ENCODE results near the gene NELFB. TPM values are rescaled to one million over a fixed set of nuclear protein-coding genes. Genes with fewer than 3 reads are reported as not detected.

NELFB gene
- total RNA-seq, 1 experiment from 2014 or later = 95.0 TPM

DNA sequence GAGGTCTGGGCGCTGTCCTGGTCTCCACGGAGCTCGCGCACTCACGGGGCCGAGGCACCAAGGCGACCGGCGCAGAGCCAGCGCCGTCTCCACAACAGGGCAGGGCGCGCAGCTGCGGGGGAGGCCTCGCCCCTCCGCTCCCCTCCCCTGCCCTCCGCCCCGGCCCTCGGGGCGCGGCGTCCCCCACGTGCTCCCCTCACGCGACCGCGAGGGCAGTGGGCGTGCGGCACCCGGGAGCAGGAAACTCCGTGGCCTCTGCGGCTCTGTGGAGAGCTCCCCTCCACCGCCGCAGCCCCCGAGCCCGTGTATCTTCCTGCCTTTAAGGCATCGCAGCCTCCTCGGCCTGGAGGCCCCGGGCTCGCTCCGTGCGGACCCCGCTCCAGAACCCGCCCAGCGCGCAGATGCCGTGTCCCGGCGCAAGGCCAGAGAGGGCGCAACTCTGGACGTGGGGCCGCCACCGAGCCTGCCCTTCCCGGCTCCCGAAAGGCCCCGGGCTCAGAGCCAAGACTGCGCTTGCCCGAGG lies 14.7 kb upstream of the NELFB start (continued):
- TF ChIP-seq, protein P1, sequence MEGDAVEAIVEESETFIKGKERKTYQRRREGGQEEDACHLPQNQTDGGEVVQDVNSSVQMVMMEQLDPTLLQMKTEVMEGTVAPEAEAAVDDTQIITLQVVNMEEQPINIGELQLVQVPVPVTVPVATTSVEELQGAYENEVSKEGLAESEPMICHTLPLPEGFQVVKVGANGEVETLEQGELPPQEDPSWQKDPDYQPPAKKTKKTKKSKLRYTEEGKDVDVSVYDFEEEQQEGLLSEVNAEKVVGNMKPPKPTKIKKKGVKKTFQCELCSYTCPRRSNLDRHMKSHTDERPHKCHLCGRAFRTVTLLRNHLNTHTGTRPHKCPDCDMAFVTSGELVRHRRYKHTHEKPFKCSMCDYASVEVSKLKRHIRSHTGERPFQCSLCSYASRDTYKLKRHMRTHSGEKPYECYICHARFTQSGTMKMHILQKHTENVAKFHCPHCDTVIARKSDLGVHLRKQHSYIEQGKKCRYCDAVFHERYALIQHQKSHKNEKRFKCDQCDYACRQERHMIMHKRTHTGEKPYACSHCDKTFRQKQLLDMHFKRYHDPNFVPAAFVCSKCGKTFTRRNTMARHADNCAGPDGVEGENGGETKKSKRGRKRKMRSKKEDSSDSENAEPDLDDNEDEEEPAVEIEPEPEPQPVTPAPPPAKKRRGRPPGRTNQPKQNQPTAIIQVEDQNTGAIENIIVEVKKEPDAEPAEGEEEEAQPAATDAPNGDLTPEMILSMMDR (IDR thresholded peaks at IDR 0.05) = no peak
- TF ChIP-seq, protein P2, sequence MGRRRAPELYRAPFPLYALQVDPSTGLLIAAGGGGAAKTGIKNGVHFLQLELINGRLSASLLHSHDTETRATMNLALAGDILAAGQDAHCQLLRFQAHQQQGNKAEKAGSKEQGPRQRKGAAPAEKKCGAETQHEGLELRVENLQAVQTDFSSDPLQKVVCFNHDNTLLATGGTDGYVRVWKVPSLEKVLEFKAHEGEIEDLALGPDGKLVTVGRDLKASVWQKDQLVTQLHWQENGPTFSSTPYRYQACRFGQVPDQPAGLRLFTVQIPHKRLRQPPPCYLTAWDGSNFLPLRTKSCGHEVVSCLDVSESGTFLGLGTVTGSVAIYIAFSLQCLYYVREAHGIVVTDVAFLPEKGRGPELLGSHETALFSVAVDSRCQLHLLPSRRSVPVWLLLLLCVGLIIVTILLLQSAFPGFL (CRISPR knock-in tag; IDR thresholded peaks at IDR 0.05; ENCODE audit: borderline replicate concordance) = peak; percentile 69; the same call in 1 of the 2 replicates
- 0 out of 2 replicates have a peak, but pooled peaks have one; percentile 64 for TF ChIP-seq JUN (CRISPR knock-in tag; IDR thresholded peaks at IDR 0.05)
- TF ChIP-seq ZNF232 (CRISPR knock-in tag; IDR thresholded peaks at IDR 0.05) = 0 out of 2 replicates have a peak, but pooled peaks have one; percentile 42
- no peak for TF ChIP-seq SMAD4 (CRISPR knock-in tag; IDR thresholded peaks at IDR 0.05)
- TF ChIP-seq, protein P3, sequence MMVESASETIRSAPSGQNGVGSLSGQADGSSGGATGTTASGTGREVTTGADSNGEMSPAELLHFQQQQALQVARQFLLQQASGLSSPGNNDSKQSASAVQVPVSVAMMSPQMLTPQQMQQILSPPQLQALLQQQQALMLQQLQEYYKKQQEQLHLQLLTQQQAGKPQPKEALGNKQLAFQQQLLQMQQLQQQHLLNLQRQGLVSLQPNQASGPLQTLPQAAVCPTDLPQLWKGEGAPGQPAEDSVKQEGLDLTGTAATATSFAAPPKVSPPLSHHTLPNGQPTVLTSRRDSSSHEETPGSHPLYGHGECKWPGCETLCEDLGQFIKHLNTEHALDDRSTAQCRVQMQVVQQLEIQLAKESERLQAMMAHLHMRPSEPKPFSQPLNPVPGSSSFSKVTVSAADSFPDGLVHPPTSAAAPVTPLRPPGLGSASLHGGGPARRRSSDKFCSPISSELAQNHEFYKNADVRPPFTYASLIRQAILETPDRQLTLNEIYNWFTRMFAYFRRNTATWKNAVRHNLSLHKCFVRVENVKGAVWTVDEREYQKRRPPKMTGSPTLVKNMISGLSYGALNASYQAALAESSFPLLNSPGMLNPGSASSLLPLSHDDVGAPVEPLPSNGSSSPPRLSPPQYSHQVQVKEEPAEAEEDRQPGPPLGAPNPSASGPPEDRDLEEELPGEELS (CRISPR knock-in tag; IDR thresholded peaks at IDR 0.05) = peak; percentile 67; the same call in 1 of the 2 replicates
- peak; percentile 78; the same call in 1 of the 2 replicates for TF ChIP-seq CREM (CRISPR knock-in tag; IDR thresholded peaks at IDR 0.05)
- TF ChIP-seq ETV6 (CRISPR knock-in tag; IDR thresholded peaks at IDR 0.05) = 0 out of 2 replicates have a peak, but pooled peaks have one; percentile 22
- TF ChIP-seq, protein P4, sequence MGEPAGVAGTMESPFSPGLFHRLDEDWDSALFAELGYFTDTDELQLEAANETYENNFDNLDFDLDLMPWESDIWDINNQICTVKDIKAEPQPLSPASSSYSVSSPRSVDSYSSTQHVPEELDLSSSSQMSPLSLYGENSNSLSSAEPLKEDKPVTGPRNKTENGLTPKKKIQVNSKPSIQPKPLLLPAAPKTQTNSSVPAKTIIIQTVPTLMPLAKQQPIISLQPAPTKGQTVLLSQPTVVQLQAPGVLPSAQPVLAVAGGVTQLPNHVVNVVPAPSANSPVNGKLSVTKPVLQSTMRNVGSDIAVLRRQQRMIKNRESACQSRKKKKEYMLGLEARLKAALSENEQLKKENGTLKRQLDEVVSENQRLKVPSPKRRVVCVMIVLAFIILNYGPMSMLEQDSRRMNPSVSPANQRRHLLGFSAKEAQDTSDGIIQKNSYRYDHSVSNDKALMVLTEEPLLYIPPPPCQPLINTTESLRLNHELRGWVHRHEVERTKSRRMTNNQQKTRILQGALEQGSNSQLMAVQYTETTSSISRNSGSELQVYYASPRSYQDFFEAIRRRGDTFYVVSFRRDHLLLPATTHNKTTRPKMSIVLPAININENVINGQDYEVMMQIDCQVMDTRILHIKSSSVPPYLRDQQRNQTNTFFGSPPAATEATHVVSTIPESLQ (CRISPR knock-in tag; IDR thresholded peaks at IDR 0.05) = no peak
- peak; percentile 15; the same call in 1 of the 2 replicates for TF ChIP-seq MYBL2 (CRISPR knock-in tag; IDR thresholded peaks at IDR 0.05)
- TF ChIP-seq, protein P5, sequence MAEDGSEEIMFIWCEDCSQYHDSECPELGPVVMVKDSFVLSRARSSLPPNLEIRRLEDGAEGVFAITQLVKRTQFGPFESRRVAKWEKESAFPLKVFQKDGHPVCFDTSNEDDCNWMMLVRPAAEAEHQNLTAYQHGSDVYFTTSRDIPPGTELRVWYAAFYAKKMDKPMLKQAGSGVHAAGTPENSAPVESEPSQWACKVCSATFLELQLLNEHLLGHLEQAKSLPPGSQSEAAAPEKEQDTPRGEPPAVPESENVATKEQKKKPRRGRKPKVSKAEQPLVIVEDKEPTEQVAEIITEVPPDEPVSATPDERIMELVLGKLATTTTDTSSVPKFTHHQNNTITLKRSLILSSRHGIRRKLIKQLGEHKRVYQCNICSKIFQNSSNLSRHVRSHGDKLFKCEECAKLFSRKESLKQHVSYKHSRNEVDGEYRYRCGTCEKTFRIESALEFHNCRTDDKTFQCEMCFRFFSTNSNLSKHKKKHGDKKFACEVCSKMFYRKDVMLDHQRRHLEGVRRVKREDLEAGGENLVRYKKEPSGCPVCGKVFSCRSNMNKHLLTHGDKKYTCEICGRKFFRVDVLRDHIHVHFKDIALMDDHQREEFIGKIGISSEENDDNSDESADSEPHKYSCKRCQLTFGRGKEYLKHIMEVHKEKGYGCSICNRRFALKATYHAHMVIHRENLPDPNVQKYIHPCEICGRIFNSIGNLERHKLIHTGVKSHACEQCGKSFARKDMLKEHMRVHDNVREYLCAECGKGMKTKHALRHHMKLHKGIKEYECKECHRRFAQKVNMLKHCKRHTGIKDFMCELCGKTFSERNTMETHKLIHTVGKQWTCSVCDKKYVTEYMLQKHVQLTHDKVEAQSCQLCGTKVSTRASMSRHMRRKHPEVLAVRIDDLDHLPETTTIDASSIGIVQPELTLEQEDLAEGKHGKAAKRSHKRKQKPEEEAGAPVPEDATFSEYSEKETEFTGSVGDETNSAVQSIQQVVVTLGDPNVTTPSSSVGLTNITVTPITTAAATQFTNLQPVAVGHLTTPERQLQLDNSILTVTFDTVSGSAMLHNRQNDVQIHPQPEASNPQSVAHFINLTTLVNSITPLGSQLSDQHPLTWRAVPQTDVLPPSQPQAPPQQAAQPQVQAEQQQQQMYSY (CRISPR knock-in tag; IDR thresholded peaks at IDR 0.05) = no peak
- peak; percentile 74; the same call in 1 of the 2 replicates for TF ChIP-seq KAT7 (CRISPR knock-in tag; IDR thresholded peaks at IDR 0.05; ENCODE audit: borderline replicate concordance)
- TF ChIP-seq NFE2L1 (CRISPR knock-in tag; IDR thresholded peaks at IDR 0.05) = 0 out of 2 replicates have a peak, but pooled peaks have one; percentile 14
- peak; percentile 79; the same call in 1 of the 2 replicates for TF ChIP-seq TEAD1 (CRISPR knock-in tag; IDR thresholded peaks at IDR 0.05)
- TF ChIP-seq, protein P6, sequence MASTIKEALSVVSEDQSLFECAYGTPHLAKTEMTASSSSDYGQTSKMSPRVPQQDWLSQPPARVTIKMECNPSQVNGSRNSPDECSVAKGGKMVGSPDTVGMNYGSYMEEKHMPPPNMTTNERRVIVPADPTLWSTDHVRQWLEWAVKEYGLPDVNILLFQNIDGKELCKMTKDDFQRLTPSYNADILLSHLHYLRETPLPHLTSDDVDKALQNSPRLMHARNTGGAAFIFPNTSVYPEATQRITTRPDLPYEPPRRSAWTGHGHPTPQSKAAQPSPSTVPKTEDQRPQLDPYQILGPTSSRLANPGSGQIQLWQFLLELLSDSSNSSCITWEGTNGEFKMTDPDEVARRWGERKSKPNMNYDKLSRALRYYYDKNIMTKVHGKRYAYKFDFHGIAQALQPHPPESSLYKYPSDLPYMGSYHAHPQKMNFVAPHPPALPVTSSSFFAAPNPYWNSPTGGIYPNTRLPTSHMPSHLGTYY (CRISPR knock-in tag; IDR thresholded peaks at IDR 0.05) = no peak
- TF ChIP-seq, protein P7, sequence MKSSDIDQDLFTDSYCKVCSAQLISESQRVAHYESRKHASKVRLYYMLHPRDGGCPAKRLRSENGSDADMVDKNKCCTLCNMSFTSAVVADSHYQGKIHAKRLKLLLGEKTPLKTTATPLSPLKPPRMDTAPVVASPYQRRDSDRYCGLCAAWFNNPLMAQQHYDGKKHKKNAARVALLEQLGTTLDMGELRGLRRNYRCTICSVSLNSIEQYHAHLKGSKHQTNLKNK (CRISPR knock-in tag; IDR thresholded peaks at IDR 0.05) = no peak
- TF ChIP-seq, protein P8, sequence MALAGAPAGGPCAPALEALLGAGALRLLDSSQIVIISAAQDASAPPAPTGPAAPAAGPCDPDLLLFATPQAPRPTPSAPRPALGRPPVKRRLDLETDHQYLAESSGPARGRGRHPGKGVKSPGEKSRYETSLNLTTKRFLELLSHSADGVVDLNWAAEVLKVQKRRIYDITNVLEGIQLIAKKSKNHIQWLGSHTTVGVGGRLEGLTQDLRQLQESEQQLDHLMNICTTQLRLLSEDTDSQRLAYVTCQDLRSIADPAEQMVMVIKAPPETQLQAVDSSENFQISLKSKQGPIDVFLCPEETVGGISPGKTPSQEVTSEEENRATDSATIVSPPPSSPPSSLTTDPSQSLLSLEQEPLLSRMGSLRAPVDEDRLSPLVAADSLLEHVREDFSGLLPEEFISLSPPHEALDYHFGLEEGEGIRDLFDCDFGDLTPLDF (CRISPR knock-in tag; IDR thresholded peaks at IDR 0.05) = 0 out of 2 replicates have a peak, but pooled peaks have one; percentile 46
- TF ChIP-seq, protein P9, sequence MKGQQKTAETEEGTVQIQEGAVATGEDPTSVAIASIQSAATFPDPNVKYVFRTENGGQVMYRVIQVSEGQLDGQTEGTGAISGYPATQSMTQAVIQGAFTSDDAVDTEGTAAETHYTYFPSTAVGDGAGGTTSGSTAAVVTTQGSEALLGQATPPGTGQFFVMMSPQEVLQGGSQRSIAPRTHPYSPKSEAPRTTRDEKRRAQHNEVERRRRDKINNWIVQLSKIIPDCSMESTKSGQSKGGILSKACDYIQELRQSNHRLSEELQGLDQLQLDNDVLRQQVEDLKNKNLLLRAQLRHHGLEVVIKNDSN (CRISPR knock-in tag; IDR thresholded peaks at IDR 0.05) = peak; percentile 57; the same call in 1 of the 2 replicates

Data from WTC11 (cell line).